Breast epithelium (tissue), 4 donors: ENCODE data around the gene CD151. TPM values are rescaled to one million over a fixed set of nuclear protein-coding genes. Genes with fewer than 3 reads are reported as not detected.

Experiments used
- DNase-seq, 2 donors: peaks; one replicate each; pipeline ENCODE4 v3.0.0-alpha.2; 2019; ENCODE audit warnings: low spot score in 2 of 2
- H3K27ac ChIP-seq, 2 donors: fragments of 200-600 bp; sonication (generic) in 1 of 2; one replicate each; pipeline ENCODE4 v1.5.1; 2016 to 2019; ENCODE audit warnings: mild to moderate bottlenecking in 1 of 2
- H3K27me3 ChIP-seq, 2 donors: fragments of 200-600 bp; sonication (generic) in 1 of 2; one replicate each; pipeline versions ENCODE4 v1.5.1 to v1.6.0; 2017 to 2019; ENCODE audit warnings: control low read depth in 1 of 2, mild to moderate bottlenecking in 1 of 2
- H3K36me3 ChIP-seq: fragments of 200-600 bp; one replicate; pipeline ENCODE4 v1.5.1; 2019
- H3K4me1 ChIP-seq, 2 donors: fragments of 200-600 bp; sonication (generic); one replicate each; pipeline ENCODE4 v1.5.1; 2016 to 2019; ENCODE audit warnings: control low read depth in 1 of 2
- H3K4me3 ChIP-seq, 3 donors: fragments of 200-600 bp; sonication (generic); 1 replicate in 2 of 3; 2 replicates in 1 of 3; pipeline ENCODE4 v1.5.1; 2016 to 2019; ENCODE audit warnings: mild to moderate bottlenecking in 3 of 3, moderate library complexity in 2 of 3
- H3K9me3 ChIP-seq, 2 donors: fragments of 200-600 bp; sonication (generic) in 1 of 2; one replicate each; pipeline ENCODE4 v1.5.1; 2016 to 2019; ENCODE audit warnings: control low read depth in 1 of 2
- CTCF ChIP-seq, 3 donors: fragments of 450-650 bp; IDR thresholded peaks; one replicate each; pipeline ENCODE4 v1.5.1; 2016 to 2017; ENCODE audit warnings: antibody characterized with exemption in 3 of 3, mild to moderate bottlenecking in 3 of 3, moderate library complexity in 3 of 3
- POLR2A ChIP-seq: fragments of 450-650 bp; IDR thresholded peaks from one replicate; pipeline ENCODE4 v1.6.1; 2016; ENCODE audit warnings: antibody characterized with exemption, mild to moderate bottlenecking, moderate library complexity
- POLR2AphosphoS5 ChIP-seq, 3 donors: sonication (generic); formaldehyde crosslinking; IDR thresholded peaks; one replicate each; pipeline ENCODE4 v1.6.1; 2017; ENCODE audit warnings: antibody characterized with exemption in 3 of 3
- intact Hi-C: fragments of 100-400 bp; cut with DNase I; formaldehyde crosslinking; loops from one replicate; pipeline ENCODE4 v1.15.1; 2023; ENCODE audit warnings: low total_unique reads
- total RNA-seq, 3 donors: library from RNA; depleted of rRNA; stranded (reverse); fragments of >200 nt; gene quantifications; one replicate each; pipeline ENCODE4 v1.1.0, GENCODE V29; 2016

CD151 gene
- total RNA-seq, 3 donors from 2014 or later, result 209 to 847 (median 343) TPM

- no peak for DNase-seq
- Histone ChIP-seq H3K4me1 (no peaks in the 10 kb centered on the region), H3K27me3 (no peaks in the 10 kb centered on the region), H3K36me3 (no peaks in the 10 kb centered on the region), H3K9me3 (no peaks in the 10 kb centered on the region), H3K4me3 (no peak overlapping the region), H3K27ac (no peak overlapping the region)
- TF ChIP-seq POLR2AphosphoS5 (IDR thresholded peaks at IDR 0.05) (no peak), CTCF (IDR thresholded peaks at IDR 0.05) (no peak), POLR2A (no peak)
- intact Hi-C loops, result no loop called here
Observed at GRCh38 chr11:872799-873198, 40.0 kb downstream of the CD151 start.

- Histone ChIP-seq H3K9me3 (no peaks in the 10 kb centered on the region), H3K27ac (no peak overlapping the region), H3K4me1 (no peaks in the 10 kb centered on the region), H3K4me3 (no peak overlapping the region), H3K36me3 (no peaks in the 10 kb centered on the region), H3K27me3 (no peaks in the 10 kb centered on the region)
- no peak for DNase-seq
- TF ChIP-seq CTCF (IDR thresholded peaks at IDR 0.05) (no peak), POLR2AphosphoS5 (IDR thresholded peaks at IDR 0.05) (no peak), POLR2A (no peak)
- intact Hi-C loops, result no loop called here
Observed at GRCh38 chr11:873706-874105, 41.0 kb downstream of the CD151 start.

GRCh38 chr11:875203-875602 is 42.5 kb downstream of the CD151 start:
- H3K9me3 ChIP-seq, result no peaks in the 10 kb centered on the region
- no peak overlapping the region for H3K4me3 ChIP-seq
- TF ChIP-seq CTCF (IDR thresholded peaks at IDR 0.05) (no peak), POLR2AphosphoS5 (IDR thresholded peaks at IDR 0.05) (no peak)
- no peaks in the 10 kb centered on the region for H3K36me3 ChIP-seq
- no peaks in the 10 kb centered on the region for H3K4me1 ChIP-seq
- no peaks in the 10 kb centered on the region for H3K27me3 ChIP-seq
- no peak for DNase-seq
- H3K27ac ChIP-seq, result no peak overlapping the region
- intact Hi-C loops, result no loop called here

GRCh38 chr11:875769-876301 is 43.1 kb downstream of the CD151 start:
- intact Hi-C loops, result no loop called here

GRCh38 chr11:876545-876944 is 43.8 kb downstream of the CD151 start:
- Histone ChIP-seq H3K4me1 (no peaks in the 10 kb centered on the region), H3K9me3 (no peaks in the 10 kb centered on the region), H3K27ac (no peak overlapping the region), H3K36me3 (no peaks in the 10 kb centered on the region), H3K4me3 (no peak overlapping the region), H3K27me3 (no peaks in the 10 kb centered on the region)
- DNase-seq, result peak in 1 of 2 donors; percentile 61
- TF ChIP-seq POLR2AphosphoS5 (IDR thresholded peaks at IDR 0.05) (no peak), CTCF (IDR thresholded peaks at IDR 0.05) (no peak), POLR2A (no peak)
- intact Hi-C loops, result no loop called here

More at GRCh38 chr11:875769-876301, 43.1 kb downstream of the CD151 start:
- Histone ChIP-seq H3K4me1 (no peaks in the 10 kb centered on the region), H3K36me3 (no peaks in the 10 kb centered on the region), H3K27me3 (no peaks in the 10 kb centered on the region), H3K27ac (no peak overlapping the region), H3K4me3 (no peak overlapping the region), H3K9me3 (no peaks in the 10 kb centered on the region)
- DNase-seq, result no peak
- no peak for TF ChIP-seq POLR2A
- TF ChIP-seq CTCF (IDR thresholded peaks at IDR 0.05), result no peak
- no peak for TF ChIP-seq POLR2AphosphoS5 (IDR thresholded peaks at IDR 0.05)
